Endothelial cell of umbilical vein (primary cell): Measurements from ENCODE around the gene SEMA4D. TPM values are rescaled to one million over a fixed set of nuclear protein-coding genes. Genes with fewer than 3 reads are reported as not detected.

Experiments
- BruUV-seq: library from RNA; stranded (reverse); fragments of 400-500 nt; replicated peaks from 2 replicates; lab custom pipeline; 2021; lab: Mats Ljungman, UMichigan
- CTCF ChIA-PET: fragments of 300-600, 350-600 bp; sonication (Branson Sonifier 250); formaldehyde crosslinking; loops from one replicate; lab custom pipeline; 2021; ENCODE audit warnings: antibody characterized with exemption, inconsistent platforms; lab: Charles Lee
- POLR2A ChIA-PET: fragments of 300-600, 350-600 bp; sonication (Branson Sonifier 250); formaldehyde crosslinking; loops from one replicate; lab custom pipeline; 2021; ENCODE audit warnings: antibody characterized with exemption, inconsistent platforms; lab: Charles Lee
- DNase-seq: peaks from one replicate; pipeline ENCODE4 v3.0.0-alpha.2; 2011; ENCODE audit warnings: low read depth, low spot score
- FAIRE-seq: peaks from 2 replicates; lab custom pipeline; 2011; peaks lifted over from hg19 to GRCh38; lab: Jason Lieb, UNC
- H2AFZ ChIP-seq: 2 replicates; pipeline ENCODE4 v1.6.0; 2012; ENCODE audit warnings: low read depth, low read length, control low read depth, inconsistent platforms
- H3K27ac ChIP-seq: 2 replicates; pipeline ENCODE4 v1.5.1; 2011; ENCODE audit warnings: low read depth, mild to moderate bottlenecking, control low read depth, low read length, moderate library complexity; ENCODE audit not compliant: insufficient read depth
- H3K27me3 ChIP-seq, 2 experiments: 2 replicates each; pipeline versions ENCODE4 v1.6.0 to v1.6.1; 2011; ENCODE audit warnings: low read length in 2 of 2, mixed read lengths in 1 of 2; ENCODE audit not compliant: control insufficient read depth in 2 of 2, insufficient read depth in 2 of 2
- H3K36me3 ChIP-seq, 2 experiments: 2 replicates in 1 of 2; 3 replicates in 1 of 2; pipeline ENCODE4 v1.5.1; 2011; ENCODE audit warnings: low read length in 2 of 2, mild to moderate bottlenecking in 1 of 2, moderate library complexity in 1 of 2; ENCODE audit not compliant: control insufficient read depth in 2 of 2, insufficient read depth in 2 of 2; ENCODE audit errors: extremely low read depth in 1 of 2
- H3K4me1 ChIP-seq: 3 replicates; pipeline ENCODE4 v1.5.1; 2011; ENCODE audit warnings: mild to moderate bottlenecking, low read length; ENCODE audit not compliant: control insufficient read depth, insufficient read depth; ENCODE audit errors: extremely low read depth
- H3K4me2 ChIP-seq: 2 replicates; pipeline ENCODE4 v1.6.1; 2011; ENCODE audit warnings: low read length, control low read depth, mixed read lengths; ENCODE audit not compliant: insufficient read depth
- H3K4me3 ChIP-seq, 3 experiments: fragments of 200-600 bp in 1 of 3; sonication (generic), shearing (Covaris generic) in 1 of 3; replicated peaks in 1 of 3; 2 replicates each; pipeline ENCODE4 v1.5.1; 2011 to 2016; ENCODE audit warnings: control low read depth in 3 of 3, low read length in 3 of 3, mild to moderate bottlenecking in 2 of 3, inconsistent platforms in 1 of 3, low read depth in 1 of 3, moderate library complexity in 1 of 3; ENCODE audit not compliant: insufficient read depth in 1 of 3
- H3K79me2 ChIP-seq: 2 replicates; pipeline ENCODE4 v1.6.0; 2012; ENCODE audit warnings: low read length, inconsistent platforms; ENCODE audit not compliant: control insufficient read depth, insufficient read depth
- H3K9ac ChIP-seq: replicated peaks from 2 replicates; pipeline ENCODE3; 2011; ENCODE audit warnings: low read length, control low read depth; ENCODE audit not compliant: insufficient read depth; ENCODE audit errors: extremely low read depth
- H3K9me1 ChIP-seq: replicated peaks from 3 replicates; pipeline ENCODE4 v1.6.0; 2011; ENCODE audit warnings: mild to moderate bottlenecking, low read length; ENCODE audit not compliant: control insufficient read depth, insufficient read depth; ENCODE audit errors: extremely low read depth
- H3K9me3 ChIP-seq: replicated peaks from 2 replicates; pipeline ENCODE4 v1.5.1; 2012; ENCODE audit warnings: low read length, inconsistent platforms; ENCODE audit not compliant: control insufficient read depth, insufficient read depth
- H4K20me1 ChIP-seq: replicated peaks from 2 replicates; pipeline ENCODE3; 2011; ENCODE audit warnings: mild to moderate bottlenecking, low read length; ENCODE audit not compliant: control insufficient read depth, insufficient read depth; ENCODE audit errors: extremely low read depth
- EZH2 ChIP-seq: IDR thresholded peaks from 2 replicates; pipeline ENCODE4 v1.6.1; 2012; ENCODE audit warnings: borderline replicate concordance, low read depth, mild to moderate bottlenecking, moderate library complexity, low read length, inconsistent platforms; ENCODE audit not compliant: severe bottlenecking
- FOS ChIP-seq: IDR thresholded peaks from 2 replicates; pipeline ENCODE4 v1.6.1; 2011; ENCODE audit warnings: mild to moderate bottlenecking, low read length, moderate library complexity, borderline replicate concordance; ENCODE audit not compliant: insufficient read depth
- GATA2 ChIP-seq: IDR thresholded peaks from 2 replicates; pipeline ENCODE4 v1.7.0; 2011; ENCODE audit warnings: low read depth, mild to moderate bottlenecking, moderate library complexity, mixed read lengths, low read length; ENCODE audit not compliant: insufficient read length, insufficient read depth
- JUN ChIP-seq: IDR thresholded peaks from 2 replicates; pipeline ENCODE4 v1.6.1; 2011; ENCODE audit warnings: borderline replicate concordance, low read depth; ENCODE audit not compliant: insufficient read length, insufficient read depth
- MYC ChIP-seq: IDR thresholded peaks from one replicate; pipeline ENCODE4 v1.6.1; 2011; ENCODE audit warnings: mild to moderate bottlenecking, low read depth, low read length
- POLR2A ChIP-seq: IDR thresholded peaks from 2 replicates; pipeline ENCODE4 v1.6.1; 2012; ENCODE audit warnings: low read depth, mild to moderate bottlenecking, control low read depth, low read length
- POLR2AphosphoS5 ChIP-seq: IDR thresholded peaks from 2 replicates; pipeline ENCODE4 v1.6.1; 2012; ENCODE audit warnings: low read depth, mild to moderate bottlenecking, control low read depth, low read length, moderate library complexity; ENCODE audit not compliant: insufficient read depth
- dilution Hi-C: fragments of 300-500 bp; cut with MboI; formaldehyde crosslinking; loops from one replicate; pipeline ENCODE4 v1.15.0; 2019; ENCODE audit warnings: low sequenced_read_pairs; ENCODE audit not compliant: extremely low pct_ligation_motif_present
- intact Hi-C: fragments of 100-400 bp; cut with micrococcal nuclease; formaldehyde crosslinking; loops from one replicate; pipeline ENCODE4 v1.10.0; 2022
- polyA plus RNA-seq, 4 experiments: library from polyadenylated mRNA; depleted of rRNA in 3 of 4; stranded (reverse) in 3 of 4; unstranded in 1 of 4; fragments of >200 nt; gene quantifications; 2 replicates each; pipeline versions ENCODE4 v1.2.1 to v1.2.3, GENCODE V29; 2011 to 2012; ENCODE audit warnings: missing spikeins in 1 of 4
- total RNA-seq: library from RNA; stranded (reverse); gene quantifications from 2 replicates; pipeline ENCODE4 v1.2.3, GENCODE V29; 2021
- TF ChIP-seq, protein P1 (sequence below), 2 donors: IDR thresholded peaks; 1 replicate in 1 of 2; 2 replicates in 1 of 2; pipeline ENCODE4 v1.5.1; 2011; ENCODE audit warnings: low read length in 2 of 2, mild to moderate bottlenecking in 2 of 2, moderate library complexity in 2 of 2, control low read depth in 1 of 2, inconsistent platforms in 1 of 2, low read depth in 1 of 2; ENCODE audit not compliant: insufficient read depth in 1 of 2; ENCODE audit errors: extremely low read depth in 1 of 2
- TF ChIP-seq, protein P2 (sequence below): IDR thresholded peaks from 2 replicates; pipeline ENCODE4 v1.6.1; 2011; ENCODE audit not compliant: insufficient read depth, insufficient read length

The SEMA4D gene
- total and polyA plus RNA-seq, 2 donors (not counting 3 experiments of a cell fraction or from before 2014, with no cell fraction given): 3.9 to 15.7 TPM

DNA sequence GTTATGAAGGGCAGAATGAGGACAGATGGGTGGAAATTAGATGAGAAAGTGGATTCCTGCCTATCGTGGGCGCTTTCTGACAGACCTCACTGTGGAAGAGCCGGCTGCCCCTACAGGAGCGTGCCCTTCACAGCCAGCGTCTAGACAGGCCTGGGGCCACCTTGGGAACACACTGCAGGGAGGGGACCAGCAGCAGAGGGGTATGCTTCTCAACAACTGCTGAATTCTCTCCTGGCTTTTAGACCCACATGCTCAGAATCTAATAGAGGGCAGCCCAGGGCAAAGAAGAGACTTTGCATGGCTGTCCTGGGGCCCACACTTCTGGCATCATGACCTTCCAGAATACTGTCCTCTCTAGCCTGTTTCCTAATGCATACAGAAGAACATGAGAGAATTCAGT lies 2.1 kb upstream of the SEMA4D start:
- intact Hi-C loops (no loop called here), dilution Hi-C loops (no loop called here)
- no peak overlapping the region for H3K9ac ChIP-seq
- POLR2A ChIA-PET: no interaction called here
- BruUV-seq: no TSS peak
- H3K4me2 ChIP-seq: no peak overlapping the region
- no peak overlapping the region for H3K4me3 ChIP-seq
- H3K9me3 ChIP-seq: no peaks in the 10 kb centered on the region
- no peak overlapping the region for H2AFZ ChIP-seq
- no peaks in the 10 kb centered on the region for H4K20me1 ChIP-seq
- DNase-seq (no peak), FAIRE-seq (no peak)
- no peaks in the 10 kb centered on the region for H3K9me1 ChIP-seq
- CTCF ChIA-PET: no interaction called here
- peaks cover 2 to 4% of the 10 kb centered on the region in 2 experiments for H3K27me3 ChIP-seq
- no peaks in the 10 kb centered on the region for H3K79me2 ChIP-seq
- TF ChIP-seq FOS: no peak
- no peak for TF ChIP-seq POLR2A
- no peak for TF ChIP-seq MYC
- TF ChIP-seq, protein P1, sequence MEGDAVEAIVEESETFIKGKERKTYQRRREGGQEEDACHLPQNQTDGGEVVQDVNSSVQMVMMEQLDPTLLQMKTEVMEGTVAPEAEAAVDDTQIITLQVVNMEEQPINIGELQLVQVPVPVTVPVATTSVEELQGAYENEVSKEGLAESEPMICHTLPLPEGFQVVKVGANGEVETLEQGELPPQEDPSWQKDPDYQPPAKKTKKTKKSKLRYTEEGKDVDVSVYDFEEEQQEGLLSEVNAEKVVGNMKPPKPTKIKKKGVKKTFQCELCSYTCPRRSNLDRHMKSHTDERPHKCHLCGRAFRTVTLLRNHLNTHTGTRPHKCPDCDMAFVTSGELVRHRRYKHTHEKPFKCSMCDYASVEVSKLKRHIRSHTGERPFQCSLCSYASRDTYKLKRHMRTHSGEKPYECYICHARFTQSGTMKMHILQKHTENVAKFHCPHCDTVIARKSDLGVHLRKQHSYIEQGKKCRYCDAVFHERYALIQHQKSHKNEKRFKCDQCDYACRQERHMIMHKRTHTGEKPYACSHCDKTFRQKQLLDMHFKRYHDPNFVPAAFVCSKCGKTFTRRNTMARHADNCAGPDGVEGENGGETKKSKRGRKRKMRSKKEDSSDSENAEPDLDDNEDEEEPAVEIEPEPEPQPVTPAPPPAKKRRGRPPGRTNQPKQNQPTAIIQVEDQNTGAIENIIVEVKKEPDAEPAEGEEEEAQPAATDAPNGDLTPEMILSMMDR (IDR thresholded peaks at IDR 0.05; ENCODE audit: extremely low read depth in 1 of 2, insufficient read depth in 1 of 2, low read depth in 1 of 2, low read length in 2 of 2): no peak
- TF ChIP-seq, protein P2, sequence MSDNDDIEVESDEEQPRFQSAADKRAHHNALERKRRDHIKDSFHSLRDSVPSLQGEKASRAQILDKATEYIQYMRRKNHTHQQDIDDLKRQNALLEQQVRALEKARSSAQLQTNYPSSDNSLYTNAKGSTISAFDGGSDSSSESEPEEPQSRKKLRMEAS: no peak
- TF ChIP-seq JUN: no peak
- TF ChIP-seq GATA2: no peak
- no peak for TF ChIP-seq EZH2
- TF ChIP-seq POLR2AphosphoS5: no peak
- no peaks in the 10 kb centered on the region for H3K36me3 ChIP-seq
- H3K4me1 ChIP-seq: peaks cover 4% of the 10 kb centered on the region
- H3K27ac ChIP-seq: no peak overlapping the region
